ENCODE data around the gene SLC9C1.

SLC9C1 gene

GRCh38 chr3:112111785-112112402 lies 182.1 kb downstream of the SLC9C1 start:
- peak; percentile 14 to 48 for DNase-seq (ENCODE audit: low read depth in 2 of 2)

- DNase-seq (ENCODE audit: low read depth in 2 of 2), result no peak
These were observed 184.7 kb downstream of the SLC9C1 start for GRCh38 chr3:112109322-112109721.

DNA sequence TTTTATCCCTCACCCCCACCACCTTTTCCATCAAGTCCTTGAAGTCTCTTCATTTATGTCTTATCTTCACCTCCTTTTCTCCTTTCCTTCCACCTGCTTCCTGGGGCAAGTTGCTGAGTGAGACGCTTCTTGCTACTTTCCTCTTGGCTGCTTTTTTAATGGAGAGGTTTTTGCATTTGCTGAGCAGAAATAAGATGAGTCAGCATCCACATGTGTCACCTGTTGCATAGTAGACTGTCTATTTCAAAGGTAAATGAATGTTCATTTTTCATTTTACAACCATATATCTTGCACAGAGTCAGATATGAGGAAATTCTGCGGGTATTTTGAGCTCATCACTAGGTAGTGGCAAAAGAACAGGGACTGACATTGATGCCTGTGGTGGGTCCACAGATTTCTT lies 189.2 kb downstream of the SLC9C1 start:
- no peak for DNase-seq (ENCODE audit: low read depth in 2 of 2)

DNA sequence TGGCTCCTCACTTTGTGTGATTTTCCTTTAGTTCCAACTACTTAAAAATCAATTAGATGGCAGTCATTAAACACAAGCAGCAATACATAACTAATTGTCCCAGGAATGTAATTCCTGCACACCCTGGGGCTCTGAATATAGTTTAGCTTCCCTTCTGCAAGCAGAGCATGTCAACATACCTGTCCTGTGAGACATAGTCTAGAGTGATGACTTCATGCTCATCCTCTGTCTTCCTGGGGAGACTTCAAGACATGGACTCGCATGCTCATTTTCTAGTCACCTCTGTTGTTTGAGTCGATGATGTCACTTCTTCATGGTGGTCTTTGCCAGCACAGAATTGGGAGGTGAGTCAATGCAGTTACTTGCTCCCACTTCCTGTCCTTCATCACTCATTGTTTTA lies 192.1 kb downstream of the SLC9C1 start:
- DNase-seq (ENCODE audit: low read depth in 2 of 2), result no peak

DNA sequence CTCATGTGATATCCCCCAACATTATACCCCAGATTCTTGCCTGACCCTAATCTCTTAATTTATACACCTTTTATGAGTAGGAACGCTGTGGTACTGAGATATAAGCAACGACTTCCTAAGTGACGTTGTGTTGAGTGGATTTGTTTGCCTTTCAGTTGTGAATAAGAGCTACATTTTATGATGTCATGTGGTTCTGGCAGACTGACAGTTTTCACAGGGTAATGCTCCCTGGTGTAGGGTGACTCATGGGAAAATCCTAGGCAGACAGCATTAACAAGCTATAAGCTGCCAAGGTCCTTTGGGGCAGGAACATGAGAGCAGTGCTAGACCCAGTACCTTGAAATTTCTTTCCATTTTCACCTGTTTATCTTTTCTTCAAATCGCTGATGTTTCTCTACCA lies 196.6 kb downstream of the SLC9C1 start:
- no peak for DNase-seq (ENCODE audit: low read depth in 2 of 2)

DNA sequence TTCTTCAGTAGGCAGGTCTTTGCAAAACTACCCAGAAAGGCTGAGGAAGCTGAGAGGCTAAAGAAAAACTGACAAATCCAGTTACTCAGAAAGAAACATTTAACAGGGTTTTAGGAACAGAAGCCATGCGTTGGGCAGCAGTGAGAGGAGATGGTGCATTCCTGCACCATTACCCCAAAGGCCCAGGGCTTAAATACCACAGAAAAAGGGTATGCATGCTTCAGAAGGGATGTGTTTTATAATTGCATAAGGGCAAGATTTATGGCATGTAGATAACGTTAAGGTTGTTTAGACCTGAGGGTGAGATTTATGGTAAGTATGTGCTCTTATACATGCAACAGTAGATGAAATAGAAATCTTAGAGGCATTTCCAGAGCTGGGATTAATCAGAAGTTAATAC lies 197.8 kb downstream of the SLC9C1 start:
- DNase-seq (ENCODE audit: low read depth in 2 of 2), result no peak

DNA sequence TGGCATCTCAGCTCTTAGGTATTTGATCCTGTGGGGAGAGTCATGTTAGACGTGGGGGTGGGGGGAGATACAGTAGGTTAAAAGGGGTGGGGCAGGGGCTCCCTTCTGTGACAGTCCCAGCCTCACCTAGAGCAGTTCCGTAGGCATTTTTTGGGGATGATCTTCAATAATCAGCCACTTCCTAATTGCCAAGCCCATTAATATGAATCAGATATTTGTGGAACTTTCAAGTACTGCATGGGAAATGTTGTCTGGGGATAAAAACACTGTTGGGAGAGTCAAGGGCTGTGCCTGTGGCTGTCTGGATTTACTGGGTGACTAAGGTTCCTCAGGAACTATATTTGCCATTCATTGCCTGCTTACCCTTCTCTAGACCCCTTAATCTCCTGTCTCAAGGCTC lies 198.3 kb downstream of the SLC9C1 start:
- no peak for DNase-seq (ENCODE audit: low read depth in 2 of 2)

- no peak for DNase-seq (ENCODE audit: low read depth in 2 of 2)
These were observed 200.9 kb downstream of the SLC9C1 start for GRCh38 chr3:112093180-112093522.

GRCh38 chr3:112092496-112093179 lies 201.4 kb downstream of the SLC9C1 start:
- DNase-seq (ENCODE audit: low read depth in 2 of 2), result no peak

- no peak for DNase-seq (ENCODE audit: low read depth in 2 of 2)
These were observed 203.0 kb downstream of the SLC9C1 start for GRCh38 chr3:112090887-112091586.

Data from stimulated activated CD4-positive, alpha-beta T cell treated with anti-CD3 and anti-CD28 coated beads, Interleukin-1b, Interleukin-23, amount 100 ng/mL, for 4 hours (primary cell).